GM06990 (cell line): ENCODE data around the gene IQSEC3.
"Not testable (repeated sequence)": the region's sequence is repeated elsewhere in the genome, so short reads cannot be mapped to it uniquely, and the experiment has no call there.

Experiments used
- DNase-seq: peaks from one replicate; pipeline ENCODE4 v3.0.0-alpha.2; 2011; ENCODE audit not compliant: insufficient read length; ENCODE audit errors: extremely low read depth
- H3K27me3 ChIP-seq: replicated peaks from 2 replicates; pipeline ENCODE4 v1.6.0; 2011; ENCODE audit warnings: low read length; ENCODE audit not compliant: control insufficient read depth, insufficient read depth
- H3K36me3 ChIP-seq: 2 replicates; pipeline ENCODE4 v1.5.1; 2011; ENCODE audit warnings: low read length; ENCODE audit not compliant: control insufficient read depth, insufficient read depth
- H3K4me3 ChIP-seq: replicated peaks from 2 replicates; pipeline ENCODE4 v1.5.1; 2011; ENCODE audit warnings: low read depth, mild to moderate bottlenecking, control low read depth, low read length
- CTCF ChIP-seq: IDR thresholded peaks from 2 replicates; pipeline ENCODE4 v1.5.1; 2011; ENCODE audit warnings: low read length, control low read depth, mild to moderate bottlenecking, inconsistent platforms; ENCODE audit not compliant: insufficient read depth, poor library complexity, severe bottlenecking

IQSEC3 gene

GRCh38 chr12:22530-23201 is 43.9 kb upstream of the IQSEC3 start:
- no peak for DNase-seq
- Histone ChIP-seq H3K27me3 (no peaks in the 10 kb centered on the region), H3K4me3 (no peak overlapping the region), H3K36me3 (peaks cover 8% of the 10 kb centered on the region)
- no peak for TF ChIP-seq CTCF

GRCh38 chr12:27904-28303 is 38.7 kb upstream of the IQSEC3 start:
- not testable (repeated sequence) for H3K27me3 ChIP-seq, H3K36me3 ChIP-seq, DNase-seq, H3K4me3 ChIP-seq

- H3K36me3 ChIP-seq, H3K27me3 ChIP-seq, DNase-seq, H3K4me3 ChIP-seq: not testable (repeated sequence)
These were observed 27.8 kb upstream of the IQSEC3 start for GRCh38 chr12:38775-39174.

DNA sequence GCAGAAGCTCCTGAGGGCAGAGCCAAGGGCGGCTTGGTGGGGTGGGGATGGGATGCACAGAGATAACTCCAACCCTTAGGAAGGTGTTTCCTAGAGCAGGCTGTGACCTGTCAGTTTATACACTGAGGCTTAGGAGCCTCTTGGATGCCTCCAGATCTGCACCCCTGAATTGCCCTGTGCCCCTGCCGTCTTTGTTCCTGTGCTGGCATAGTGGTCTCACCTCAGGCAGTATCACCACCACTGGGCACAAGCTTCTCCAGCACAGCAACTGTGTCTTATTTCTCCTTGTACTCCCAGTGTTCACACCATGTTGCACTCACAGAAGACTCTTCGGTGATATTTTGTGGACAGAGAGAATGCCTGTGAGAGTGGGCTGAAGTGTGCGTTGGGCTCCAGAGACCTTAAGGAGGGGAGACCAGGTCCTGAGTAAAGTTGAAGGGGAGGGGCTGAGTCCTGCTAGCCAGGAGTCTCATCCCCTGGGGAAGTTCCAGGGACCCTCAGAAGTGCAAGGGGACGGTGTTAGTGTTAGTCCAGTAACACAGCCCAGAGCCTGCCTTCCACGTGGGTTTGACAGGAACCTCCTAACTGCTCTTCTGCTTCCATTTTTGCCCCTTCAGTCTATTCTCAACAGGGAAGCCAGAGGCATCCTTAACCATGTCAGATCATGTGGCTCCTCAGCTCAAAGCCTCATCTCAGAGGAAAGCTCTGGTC is 26.9 kb upstream of the IQSEC3 start:
- not testable (repeated sequence) for H3K27me3 ChIP-seq, H3K4me3 ChIP-seq, DNase-seq, H3K36me3 ChIP-seq

GRCh38 chr12:44352-44751 is 22.2 kb upstream of the IQSEC3 start:
- DNase-seq, H3K36me3 ChIP-seq, H3K27me3 ChIP-seq: not testable (repeated sequence)

GRCh38 chr12:45235-45990 is 21.2 kb upstream of the IQSEC3 start:
- H3K27me3 ChIP-seq, H3K36me3 ChIP-seq, H3K4me3 ChIP-seq, DNase-seq: not testable (repeated sequence)

More at GRCh38 chr12:44352-44751, 22.2 kb upstream of the IQSEC3 start:
- not testable (repeated sequence) for H3K4me3 ChIP-seq

GRCh38 chr12:45991-46358 is 20.6 kb upstream of the IQSEC3 start:
- DNase-seq, H3K36me3 ChIP-seq, H3K27me3 ChIP-seq, H3K4me3 ChIP-seq: not testable (repeated sequence)

- DNase-seq, H3K36me3 ChIP-seq, H3K27me3 ChIP-seq, H3K4me3 ChIP-seq: not testable (repeated sequence)
These were observed 20.0 kb upstream of the IQSEC3 start for GRCh38 chr12:46542-46941.

GRCh38 chr12:47699-48226 is 18.8 kb upstream of the IQSEC3 start:
- H3K36me3 ChIP-seq, H3K27me3 ChIP-seq, DNase-seq, H3K4me3 ChIP-seq: not testable (repeated sequence)

- H3K36me3 ChIP-seq, H3K4me3 ChIP-seq, DNase-seq, H3K27me3 ChIP-seq: not testable (repeated sequence)
These were observed 17.4 kb upstream of the IQSEC3 start for GRCh38 chr12:49149-49548.

GRCh38 chr12:51087-51486 is 15.5 kb upstream of the IQSEC3 start:
- H3K27me3 ChIP-seq, H3K4me3 ChIP-seq, DNase-seq, H3K36me3 ChIP-seq: not testable (repeated sequence)

GRCh38 chr12:51962-52361 is 14.6 kb upstream of the IQSEC3 start:
- not testable (repeated sequence) for H3K4me3 ChIP-seq, H3K36me3 ChIP-seq, DNase-seq, H3K27me3 ChIP-seq
